Kidney (tissue), 14 donors: ENCODE results near the gene ANKRD24. TPM values are rescaled to one million over a fixed set of nuclear protein-coding genes. Genes with fewer than 3 reads are reported as not detected.

Experiments
- DNase-seq, 5 donors: peaks; one replicate each; pipeline ENCODE4 v3.0.0-alpha.2; 2013 to 2020
- FAIRE-seq: peaks from 2 replicates; lab custom pipeline; 2012; peaks lifted over from hg19 to GRCh38; lab: Jason Lieb, UNC
- H3K27ac ChIP-seq, 2 donors: one replicate each; pipeline ENCODE4 v1.7.0; 2013; ENCODE audit warnings: low read depth in 2 of 2, low read length in 2 of 2, inconsistent platforms in 1 of 2
- H3K27me3 ChIP-seq: one replicate; pipeline ENCODE4 v1.7.1; 2013; ENCODE audit warnings: low read length, inconsistent platforms; ENCODE audit not compliant: control insufficient read depth, insufficient read depth
- H3K36me3 ChIP-seq, 3 donors: one replicate each; pipeline versions ENCODE4 v1.7.0 to v1.7.1; 2013; ENCODE audit warnings: low read length in 3 of 3, control low read depth in 1 of 3, inconsistent platforms in 1 of 3; ENCODE audit not compliant: insufficient read depth in 3 of 3, control insufficient read depth in 2 of 3
- H3K4me1 ChIP-seq, 3 donors: one replicate each; pipeline versions ENCODE4 v1.7.0 to v1.7.1; 2013; ENCODE audit warnings: low read length in 3 of 3, inconsistent platforms in 1 of 3, low read depth in 1 of 3; ENCODE audit not compliant: control insufficient read depth in 2 of 3, insufficient read depth in 2 of 3
- H3K4me3 ChIP-seq, 3 donors: one replicate each; pipeline versions ENCODE4 v1.7.0 to v1.8.1; 2013; ENCODE audit warnings: low read length in 3 of 3, control low read depth in 1 of 3, inconsistent platforms in 1 of 3
- H3K9ac ChIP-seq, 3 donors: one replicate each; pipeline versions ENCODE4 v1.7.0 to v1.7.1; 2013; ENCODE audit warnings: low read length in 3 of 3, control low read depth in 1 of 3, inconsistent platforms in 1 of 3
- H3K9me3 ChIP-seq, 3 donors: one replicate each; pipeline versions ENCODE4 v1.7.0 to v1.7.1; 2013; ENCODE audit warnings: low read length in 3 of 3, control low read depth in 1 of 3, inconsistent platforms in 1 of 3; ENCODE audit not compliant: control insufficient read depth in 2 of 3, insufficient read depth in 1 of 3
- CTCF ChIP-seq: IDR thresholded peaks from 3 replicates; pipeline ENCODE4 v1.5.1; 2012; ENCODE audit warnings: mild to moderate bottlenecking, moderate library complexity, borderline replicate concordance; ENCODE audit not compliant: insufficient read depth; ENCODE audit errors: extremely low read depth
- intact Hi-C: fragments of 100-400 bp; cut with DNase I; formaldehyde crosslinking; loops from one replicate; pipeline ENCODE4 v1.11.1; 2022
- polyA plus RNA-seq: library from polyadenylated mRNA; stranded (reverse); fragments of 350-450 nt; fragmentation: Illumina TruSeq; extraction: RNeasy Lipid Tissue Mini Kit (QIAGEN cat#74804); gene quantifications from one replicate; pipeline ENCODE4 v1.2.3, GENCODE V29; 2014; ENCODE audit warnings: low read depth, low replicate concordance; ENCODE audit not compliant: insufficient read depth
- total RNA-seq: library from RNA; stranded (reverse); fragmentation: NEBNext Ultra II Directional; extraction: Animal tissue kit (Norgen Biotek cat#: 25700); gene quantifications from one replicate; pipeline ENCODE4 v1.2.1, GENCODE V29; 2021
- donor health status: control.
- donor health status: control.
- donor health status: control.
- donor health status: control.
- donor health status: control.
- donor health status: DM: yes; HTN: yes; CAD: no.
- donor health status: Normal renal cell carcinoma (clear cell type).

ANKRD24 gene
- total and polyA plus RNA-seq, 2 donors from 2014 or later, result 0.72 to 1.8 TPM

GRCh38 chr19:4220188-4220587 is 37.7 kb downstream of the ANKRD24 start:
- no peaks in the 10 kb centered on the region for H3K4me1 ChIP-seq
- no peaks in the 10 kb centered on the region for H3K27me3 ChIP-seq
- no peak overlapping the region for H3K4me3 ChIP-seq
- DNase-seq, result no peak
- H3K9ac ChIP-seq, result no peak overlapping the region
- H3K9me3 ChIP-seq, result no peaks in the 10 kb centered on the region
- FAIRE-seq, result no peak
- intact Hi-C loops, result no loop called here
- no peaks in the 10 kb centered on the region for H3K36me3 ChIP-seq
- TF ChIP-seq CTCF, result no peak
- H3K27ac ChIP-seq, result no peak overlapping the region

GRCh38 chr19:4224470-4224869 is 42.0 kb downstream of the ANKRD24 start:
- H3K9ac ChIP-seq, result no peak overlapping the region
- H3K4me1 ChIP-seq, result peaks cover 0 to 2% (median 0%) of the 10 kb centered on the region in 3 donors
- peaks cover 9% of the 10 kb centered on the region for H3K27me3 ChIP-seq
- no peaks in the 10 kb centered on the region for H3K36me3 ChIP-seq
- no peaks in the 10 kb centered on the region for H3K9me3 ChIP-seq
- DNase-seq, result peak in 1 of 5 donors; percentile 49
- no peak for TF ChIP-seq CTCF
- H3K4me3 ChIP-seq, result no peak overlapping the region
- no peak overlapping the region for H3K27ac ChIP-seq
- intact Hi-C loops, result no loop called here
- no peak for FAIRE-seq

- intact Hi-C loops, result no loop called here
- no peak overlapping the region for H3K9ac ChIP-seq
- H3K36me3 ChIP-seq, result no peaks in the 10 kb centered on the region
- no peak overlapping the region for H3K27ac ChIP-seq
- TF ChIP-seq CTCF, result no peak
- no peaks in the 10 kb centered on the region for H3K9me3 ChIP-seq
- FAIRE-seq (no peak), DNase-seq (no peak)
- peaks cover 9% of the 10 kb centered on the region for H3K27me3 ChIP-seq
- peaks cover 0 to 2% (median 0%) of the 10 kb centered on the region in 3 donors for H3K4me1 ChIP-seq
- H3K4me3 ChIP-seq, result no peak overlapping the region
Measured at GRCh38 chr19:4225885-4226284, 43.4 kb downstream of the ANKRD24 start.

- H3K9me3 ChIP-seq, result no peaks in the 10 kb centered on the region
- DNase-seq (no peak), FAIRE-seq (no peak)
- no peaks in the 10 kb centered on the region for H3K36me3 ChIP-seq
- intact Hi-C loops, result no loop called here
- H3K27ac ChIP-seq, result no peak overlapping the region
- no peak overlapping the region for H3K4me3 ChIP-seq
- no peak overlapping the region for H3K9ac ChIP-seq
- TF ChIP-seq CTCF, result no peak
- H3K4me1 ChIP-seq, result peaks cover 0 to 2% (median 0%) of the 10 kb centered on the region in 3 donors
- peaks cover 9% of the 10 kb centered on the region for H3K27me3 ChIP-seq
Measured at GRCh38 chr19:4227771-4228170, 45.3 kb downstream of the ANKRD24 start.
